Retina (tissue), 1 donor: ENCODE data around the gene GPLD1.
"Not testable (repeated sequence)": the region's sequence is repeated elsewhere in the genome, so short reads cannot be mapped to it uniquely, and the experiment has no call there.

Experiments
- DNase-seq: peaks from one replicate; pipeline ENCODE4 v3.0.0-alpha.2; 2016

Gene GPLD1

DNA sequence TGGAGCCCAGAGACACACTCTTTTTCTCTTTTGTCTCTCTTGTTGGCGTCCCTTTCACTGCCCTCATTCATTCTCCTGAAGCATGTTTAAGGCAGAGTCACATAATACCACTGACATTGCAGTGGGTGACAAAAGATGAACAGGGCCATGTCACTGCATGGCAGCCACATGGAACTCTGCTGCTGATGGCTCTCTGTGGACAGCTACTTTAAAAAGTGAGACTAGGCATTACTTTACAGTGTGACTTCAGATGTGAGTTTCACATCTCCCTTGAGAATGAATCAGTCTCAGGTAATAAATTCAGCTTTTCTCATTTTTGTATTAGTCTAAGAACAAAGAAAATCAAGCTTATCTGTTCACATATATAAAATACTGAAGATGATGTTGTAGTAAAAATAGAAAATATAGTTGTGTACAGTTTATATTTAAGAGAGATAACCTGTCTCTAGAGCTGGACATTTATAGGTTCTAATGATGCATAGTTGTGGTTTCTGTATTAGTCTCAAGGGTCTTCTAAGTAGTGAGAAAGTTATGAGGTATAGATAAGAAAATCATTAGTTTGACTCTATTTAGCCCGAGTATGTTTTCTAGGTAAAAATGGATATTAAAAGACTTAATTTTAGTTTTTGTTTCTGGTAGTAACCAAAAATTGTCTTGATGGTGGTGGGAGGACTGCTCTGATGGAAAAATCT, 80.5 kb downstream of the GPLD1 start:
- no peak for DNase-seq

DNA sequence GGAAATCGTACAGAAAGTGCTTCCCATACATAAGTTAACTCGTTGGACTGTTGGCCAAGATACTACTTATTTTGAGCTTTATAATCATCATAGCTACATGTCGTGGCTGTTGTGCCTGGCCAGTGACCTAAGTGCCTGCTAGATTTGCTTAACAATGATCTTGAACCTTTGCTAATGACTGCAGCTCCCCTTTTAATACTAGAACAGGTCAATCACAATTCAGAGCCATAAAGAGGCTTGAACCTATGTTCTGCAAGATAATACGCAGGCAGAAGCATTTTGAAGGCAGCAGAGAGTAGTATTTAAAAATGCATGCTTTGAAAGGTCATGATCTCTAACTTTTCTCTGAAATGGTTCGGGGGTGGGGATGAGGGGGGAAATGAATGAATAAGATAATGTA, 84.1 kb downstream of the GPLD1 start:
- no peak for DNase-seq

GRCh38 chr6:24403501-24403824, 85.9 kb downstream of the GPLD1 start:
- no peak for DNase-seq

DNA sequence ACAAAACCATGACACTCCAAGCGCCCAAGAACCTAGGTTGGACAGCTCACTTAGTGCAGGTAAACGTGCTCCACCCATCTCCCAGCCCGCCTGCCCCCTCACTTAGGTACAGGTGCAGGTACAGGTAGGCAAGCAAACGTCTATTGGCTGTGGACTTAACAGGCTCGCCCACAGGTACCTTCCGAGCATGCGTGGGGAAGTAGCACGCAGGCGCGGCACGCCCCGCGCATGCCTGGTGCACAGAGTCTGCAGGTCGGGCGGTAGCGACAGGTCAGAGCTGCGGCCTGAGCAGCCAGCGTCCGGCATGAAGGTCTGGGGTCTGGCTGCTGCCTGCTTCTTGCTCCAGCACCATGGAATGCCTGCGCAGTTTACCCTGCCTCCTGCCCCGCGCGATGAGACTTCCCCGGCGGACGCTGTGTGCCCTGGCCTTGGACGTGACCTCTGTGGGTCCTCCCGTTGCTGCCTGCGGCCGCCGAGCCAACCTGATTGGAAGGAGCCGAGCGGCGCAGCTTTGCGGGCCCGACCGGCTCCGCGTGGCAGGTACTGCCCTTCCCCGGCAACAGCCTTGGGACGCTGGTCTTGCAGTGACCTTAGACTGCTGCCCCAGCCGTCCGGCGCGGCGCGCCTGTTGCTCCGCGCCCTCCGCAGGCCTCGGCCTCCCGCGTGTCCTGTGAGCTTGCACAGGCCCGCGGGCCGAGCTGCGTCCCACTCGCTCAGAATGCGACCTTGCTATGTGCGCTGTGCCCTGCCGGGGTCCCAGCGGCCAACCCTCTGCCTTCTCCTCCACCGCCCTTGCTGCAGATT, 86.5 kb downstream of the GPLD1 start, which contains the start of gene MRS2:
TSS of gene MRS2 (plus strand) at position 240 of the 804 bp plus-strand sequence. CDS start at position 351, 111 bp downstream.
- peak; percentile 93 for DNase-seq

DNA sequence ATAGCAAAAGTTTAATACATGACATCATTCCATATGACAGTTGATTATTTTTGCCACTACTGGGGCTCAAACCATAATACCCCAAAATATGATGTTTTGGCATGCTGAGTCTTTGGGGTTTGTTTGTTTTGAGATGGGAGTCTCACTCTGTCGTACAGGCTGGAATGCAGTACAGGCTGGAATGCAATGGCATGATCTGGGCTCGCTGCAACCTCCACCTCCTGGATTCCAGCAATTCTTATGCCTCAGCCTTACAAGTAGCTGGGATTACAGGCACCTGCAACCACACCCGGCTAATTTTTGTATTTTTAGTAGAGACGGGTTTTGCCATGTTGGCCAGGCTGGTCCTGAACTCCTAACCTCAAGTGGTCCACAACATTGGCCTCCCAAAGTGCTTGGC, 87.9 kb downstream of the GPLD1 start:
- DNase-seq = no peak

GRCh38 chr6:24400045-24401039, 89.0 kb downstream of the GPLD1 start:
- DNase-seq = not testable (repeated sequence)

DNA sequence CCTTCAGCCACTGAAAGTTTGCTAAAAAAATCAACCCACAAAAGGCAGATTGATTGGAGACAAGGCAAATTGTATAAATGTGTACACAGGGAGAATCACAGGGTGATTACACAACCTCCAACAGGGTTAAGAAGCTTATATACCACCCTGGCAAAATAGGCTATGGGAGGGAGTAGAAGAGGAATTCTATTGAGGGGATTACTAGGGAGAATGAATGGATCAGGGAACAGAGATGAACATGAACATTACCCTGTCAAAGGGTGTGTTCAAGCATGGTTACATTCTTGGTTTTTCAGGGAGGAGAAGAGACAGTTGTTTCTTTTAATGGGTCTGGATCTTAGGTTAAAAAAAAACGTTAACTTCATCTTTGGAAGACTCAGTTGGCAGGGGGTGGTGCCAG, 91.7 kb downstream of the GPLD1 start:
- DNase-seq = no peak

GRCh38 chr6:24396824-24397223, 92.6 kb downstream of the GPLD1 start:
- DNase-seq = no peak

GRCh38 chr6:24394780-24395437, 94.5 kb downstream of the GPLD1 start:
- no peak for DNase-seq

GRCh38 chr6:24394061-24394779, 95.2 kb downstream of the GPLD1 start:
- DNase-seq = no peak

DNA sequence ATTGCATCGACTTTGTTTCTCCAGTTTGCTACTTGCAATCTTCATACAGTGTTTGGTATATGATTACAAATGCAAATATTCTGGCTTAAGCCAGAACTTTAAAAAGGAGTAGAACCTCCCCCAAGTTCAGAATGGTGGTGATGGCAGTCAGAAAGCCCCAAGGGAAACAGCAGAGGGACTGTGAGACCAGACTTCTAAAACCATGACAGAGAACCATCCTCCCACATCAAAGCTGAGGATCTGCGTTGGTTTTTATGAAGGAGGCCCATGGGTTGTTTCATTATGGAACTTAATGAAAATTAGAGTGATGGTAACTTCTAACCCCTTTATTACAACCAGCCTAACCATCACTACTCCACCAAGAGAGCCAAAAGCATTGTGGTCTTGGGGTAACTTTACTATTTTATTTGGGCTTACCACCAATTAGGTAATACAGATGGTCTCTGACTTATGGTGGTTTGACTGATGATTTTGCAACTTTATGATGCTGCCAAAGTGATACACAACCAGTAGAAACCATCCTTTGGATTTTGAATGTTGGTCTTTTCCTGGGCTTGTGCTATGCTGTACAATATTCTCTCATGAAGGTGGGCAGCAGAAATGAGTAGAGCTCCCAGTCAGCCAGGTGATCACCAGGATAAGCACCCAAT, 97.5 kb downstream of the GPLD1 start:
- DNase-seq = no peak

- DNase-seq = no peak
Observed at GRCh38 chr6:24391208-24391607, 98.2 kb downstream of the GPLD1 start.

DNA sequence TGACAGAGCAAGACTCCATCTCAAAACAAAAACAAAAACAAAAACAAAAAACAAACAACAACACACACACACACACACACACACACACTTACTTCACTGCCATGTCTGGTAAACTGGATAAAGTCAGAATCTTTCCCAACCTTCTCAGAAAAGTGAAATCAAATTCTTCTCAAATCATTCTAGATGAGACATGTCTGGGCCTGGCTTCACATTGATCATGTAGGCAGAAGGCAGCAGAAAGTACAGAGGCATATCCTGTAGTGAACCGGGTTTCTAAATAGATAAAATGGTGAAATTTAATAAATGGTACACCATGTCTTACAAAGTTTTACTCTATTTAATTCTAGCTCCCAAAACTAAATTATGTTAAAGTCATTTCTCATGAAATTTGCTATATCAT, 101.6 kb downstream of the GPLD1 start:
- no peak for DNase-seq

DNA sequence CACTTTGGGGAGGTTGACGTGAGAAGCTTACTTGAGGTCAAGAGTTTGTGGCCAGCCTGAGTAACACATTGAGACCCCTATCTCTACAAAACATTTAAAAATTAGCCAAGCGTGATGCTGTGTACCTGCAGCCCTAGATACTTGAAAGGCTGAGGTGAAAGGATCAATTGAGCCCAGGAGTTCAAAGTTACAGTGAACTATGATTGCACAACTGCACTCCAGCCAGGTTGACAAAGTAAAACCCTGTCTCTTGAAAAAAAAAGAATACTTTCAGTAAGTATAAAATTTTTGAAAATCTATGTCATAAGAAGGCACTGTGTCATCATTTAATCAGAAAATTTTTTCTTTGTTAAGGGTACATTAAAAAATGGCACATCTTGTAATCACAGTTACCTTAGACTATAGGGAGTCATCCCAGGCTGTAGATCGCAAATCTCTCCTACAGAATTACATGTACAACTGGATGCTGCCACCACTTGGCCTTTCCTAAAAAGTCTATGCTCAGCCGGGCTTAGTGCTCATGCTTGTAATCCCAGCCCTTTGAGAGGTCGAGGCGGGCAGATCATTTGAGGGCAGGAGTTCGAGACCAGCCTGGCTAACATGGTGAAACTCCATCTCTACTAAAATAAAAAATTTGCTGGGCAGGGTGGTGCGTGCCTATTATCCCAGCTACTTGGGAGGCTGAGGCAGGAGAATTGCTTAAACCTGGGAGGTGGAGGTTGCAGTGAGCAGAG, 103.7 kb downstream of the GPLD1 start:
- no peak for DNase-seq

- DNase-seq = not testable (repeated sequence)
Observed at GRCh38 chr6:24384369-24385130, 104.8 kb downstream of the GPLD1 start.

- DNase-seq = not testable (repeated sequence)
Observed at GRCh38 chr6:24382891-24383494, 106.4 kb downstream of the GPLD1 start.

GRCh38 chr6:24382220-24382540, 107.2 kb downstream of the GPLD1 start:
- DNase-seq = no peak

DNA sequence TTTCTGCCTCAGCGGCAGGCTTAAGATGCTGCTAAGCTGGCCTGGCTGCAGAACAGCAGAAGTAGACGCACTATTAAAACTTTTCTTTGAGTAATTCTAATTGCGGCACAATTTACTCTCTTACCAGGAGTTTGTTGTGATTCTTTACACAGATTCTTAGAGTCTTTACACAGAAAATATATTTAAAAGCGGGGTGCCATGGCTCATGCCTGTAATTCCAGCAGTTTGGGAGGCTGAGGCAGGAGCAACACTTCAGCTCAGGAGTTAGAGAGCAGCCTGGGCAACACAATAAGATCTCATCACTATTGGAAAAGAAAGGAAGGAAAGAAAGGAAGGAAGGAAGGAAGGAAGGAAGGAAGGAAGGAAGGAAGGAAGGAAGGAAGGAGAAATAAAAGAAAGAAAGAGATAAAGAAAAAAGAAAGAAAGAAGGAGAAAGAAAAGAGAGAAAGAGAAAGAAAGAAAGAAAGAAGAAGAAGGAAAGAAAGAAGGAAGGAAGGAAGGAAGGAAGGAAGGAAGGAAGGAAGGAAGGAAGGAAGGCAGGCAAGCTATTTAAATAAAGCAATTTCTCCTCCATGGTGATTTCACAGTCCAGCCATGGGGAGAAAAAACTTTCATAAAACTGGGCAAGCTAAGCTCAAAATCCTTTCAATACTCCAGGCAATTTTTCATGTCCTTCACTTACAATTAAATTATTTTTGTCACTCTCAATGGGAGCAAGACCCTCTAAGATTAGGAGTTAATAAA, 107.7 kb downstream of the GPLD1 start:
- no peak for DNase-seq
